ENCODE data around the gene KCTD18.

- TF ChIP-seq CTCF (optimal IDR thresholded peaks at IDR 0.05 in 1 of 3, IDR thresholded peaks at IDR 0.05 in 1 of 3, conservative IDR thresholded peaks at IDR 0.05 in 1 of 3; ENCODE audit: extremely low read depth in 1 of 3, insufficient read depth in 2 of 3, low read length in 3 of 3) (no peak), EZH2 (IDR thresholded peaks at IDR 0.05; ENCODE audit: low read length) (no peak)
These were observed 28.3 kb upstream of the KCTD18 start for GRCh38 chr2:200538139-200538538.

Measured in keratinocyte (primary cell).